Fibroblast of pulmonary artery (primary cell): Measurements from ENCODE around the gene IL33.

ENCODE experiments used
- DNase-seq: peaks from one replicate; pipeline ENCODE4 v3.0.0-alpha.2; 2010; ENCODE audit warnings: low read depth
- H3K4me3 ChIP-seq: replicated peaks from 2 replicates; pipeline ENCODE4 v1.5.1; 2011; ENCODE audit warnings: low read depth, mild to moderate bottlenecking, control low read depth, low read length, moderate library complexity
- TF ChIP-seq, protein P1 (sequence below): IDR thresholded peaks from 2 replicates; pipeline ENCODE4 v1.5.1; 2011; ENCODE audit warnings: mild to moderate bottlenecking, control low read depth, low read length, inconsistent platforms; ENCODE audit errors: missing control alignments

Gene IL33

DNA sequence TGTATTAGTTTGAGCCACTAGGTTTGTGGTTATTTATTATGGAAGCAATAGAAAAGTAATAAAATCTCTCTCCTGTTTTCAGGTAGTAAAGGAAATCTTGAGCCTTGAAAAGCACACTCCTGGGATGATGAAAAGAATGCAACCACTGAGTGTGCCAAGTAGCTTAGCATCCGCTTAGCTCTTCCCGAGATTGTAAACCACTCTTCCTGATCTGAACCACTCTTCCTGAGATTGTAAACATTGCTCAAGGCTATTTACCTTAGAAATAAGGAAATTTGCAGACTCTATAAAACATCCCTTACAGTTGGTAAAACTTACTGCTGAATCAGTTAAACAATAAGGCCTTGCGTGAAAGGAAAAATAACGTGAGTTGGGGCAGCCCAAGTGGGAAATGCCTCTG, 17.4 kb upstream of the IL33 start:
- TF ChIP-seq, protein P1, sequence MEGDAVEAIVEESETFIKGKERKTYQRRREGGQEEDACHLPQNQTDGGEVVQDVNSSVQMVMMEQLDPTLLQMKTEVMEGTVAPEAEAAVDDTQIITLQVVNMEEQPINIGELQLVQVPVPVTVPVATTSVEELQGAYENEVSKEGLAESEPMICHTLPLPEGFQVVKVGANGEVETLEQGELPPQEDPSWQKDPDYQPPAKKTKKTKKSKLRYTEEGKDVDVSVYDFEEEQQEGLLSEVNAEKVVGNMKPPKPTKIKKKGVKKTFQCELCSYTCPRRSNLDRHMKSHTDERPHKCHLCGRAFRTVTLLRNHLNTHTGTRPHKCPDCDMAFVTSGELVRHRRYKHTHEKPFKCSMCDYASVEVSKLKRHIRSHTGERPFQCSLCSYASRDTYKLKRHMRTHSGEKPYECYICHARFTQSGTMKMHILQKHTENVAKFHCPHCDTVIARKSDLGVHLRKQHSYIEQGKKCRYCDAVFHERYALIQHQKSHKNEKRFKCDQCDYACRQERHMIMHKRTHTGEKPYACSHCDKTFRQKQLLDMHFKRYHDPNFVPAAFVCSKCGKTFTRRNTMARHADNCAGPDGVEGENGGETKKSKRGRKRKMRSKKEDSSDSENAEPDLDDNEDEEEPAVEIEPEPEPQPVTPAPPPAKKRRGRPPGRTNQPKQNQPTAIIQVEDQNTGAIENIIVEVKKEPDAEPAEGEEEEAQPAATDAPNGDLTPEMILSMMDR, result no peak
- no peak overlapping the region for H3K4me3 ChIP-seq
- no peak for DNase-seq

DNA sequence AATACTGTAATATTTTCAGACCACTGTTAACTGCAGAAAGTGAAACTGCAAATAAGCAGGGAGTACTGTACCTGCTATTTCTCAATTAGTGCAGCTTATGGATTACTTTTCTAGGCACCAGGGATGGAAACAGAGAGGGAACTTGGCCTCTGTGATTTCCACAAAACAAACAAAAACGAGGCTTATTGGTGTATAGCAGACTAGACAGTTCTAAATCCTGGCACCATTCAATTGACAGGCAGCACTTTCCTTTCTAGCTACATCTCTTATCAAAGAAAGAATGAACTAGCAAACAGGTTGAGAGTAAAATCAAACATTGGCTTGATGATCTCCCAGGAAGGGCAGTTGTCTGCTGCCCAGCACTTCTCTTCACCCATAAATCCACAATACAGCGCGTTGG, 16.0 kb upstream of the IL33 start:
- no peak overlapping the region for H3K4me3 ChIP-seq
- DNase-seq, result no peak
- TF ChIP-seq, protein P1, result no peak

DNA sequence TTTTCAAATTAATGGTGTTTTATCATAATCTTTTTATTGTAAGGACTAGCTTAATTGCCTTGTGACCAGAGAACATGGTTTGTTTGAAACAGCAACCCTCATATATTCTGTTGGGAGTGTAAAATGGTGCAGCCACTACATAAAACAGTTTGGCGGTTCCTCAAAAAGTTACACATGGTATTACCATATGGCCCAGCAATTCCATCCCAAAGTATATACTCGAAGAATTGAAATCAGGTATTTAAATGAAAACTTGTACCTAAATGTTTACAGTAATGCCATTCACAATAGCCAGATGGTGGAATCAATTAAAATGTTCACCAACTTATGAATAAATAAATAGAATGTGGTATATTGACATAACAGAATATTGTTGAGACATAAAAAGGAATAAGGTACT, 14.8 kb upstream of the IL33 start:
- TF ChIP-seq, protein P1, result no peak
- DNase-seq, result no peak
- H3K4me3 ChIP-seq, result no peak overlapping the region

DNA sequence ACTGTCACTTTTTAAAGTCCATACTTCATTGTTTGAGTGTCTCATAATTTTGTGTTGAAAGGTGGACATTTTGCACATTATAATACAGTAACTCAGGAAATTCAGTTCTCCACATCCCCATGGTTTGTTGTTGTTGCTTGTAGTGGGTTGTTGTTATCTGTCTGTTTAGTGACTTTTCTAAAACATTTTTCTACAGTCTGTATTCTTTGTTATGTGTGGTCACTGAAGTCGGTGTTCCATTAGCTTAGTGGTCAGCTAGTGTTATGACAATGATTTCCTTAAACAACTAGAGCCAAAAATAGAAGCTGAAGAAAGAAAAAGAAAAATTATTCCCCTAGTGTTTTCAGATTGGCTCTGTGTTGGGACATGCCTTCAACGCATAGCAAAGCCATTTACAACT, 5.6 kb upstream of the IL33 start:
- H3K4me3 ChIP-seq, result no peak overlapping the region
- no peak for DNase-seq
- TF ChIP-seq, protein P1, result no peak

DNA sequence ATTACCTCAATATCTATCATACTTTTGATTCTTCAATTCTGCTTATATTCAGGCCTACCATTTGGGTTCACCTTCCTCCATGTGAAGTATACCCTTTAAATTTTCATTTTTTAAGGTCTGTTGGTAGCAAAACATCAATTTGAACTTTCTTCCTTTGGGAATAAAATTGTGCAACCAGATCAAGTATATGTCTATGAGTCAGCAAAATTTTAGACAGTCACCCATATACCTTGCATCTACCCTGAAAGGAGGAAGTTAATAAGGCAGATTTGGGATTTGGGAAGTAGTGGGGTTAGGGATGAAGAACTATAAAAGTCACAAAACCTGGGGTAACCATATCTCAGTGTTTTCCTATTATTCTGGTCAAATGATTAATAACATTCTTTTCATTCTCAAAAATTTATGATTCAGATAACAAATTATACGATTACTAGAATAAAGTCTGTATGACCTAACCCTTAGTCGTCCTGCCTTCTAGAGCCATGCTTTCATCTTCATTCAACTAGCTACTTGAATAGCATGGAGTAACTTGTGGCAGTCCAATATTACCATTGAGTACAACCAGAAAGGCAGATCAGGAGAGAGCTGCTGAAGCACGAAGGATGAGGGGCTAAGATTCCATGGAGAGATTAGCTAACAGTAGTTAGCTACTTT, 2.8 kb upstream of the IL33 start:
- peak; percentile 53 for DNase-seq
- TF ChIP-seq, protein P1, result no peak
- H3K4me3 ChIP-seq, result no peak overlapping the region

DNA sequence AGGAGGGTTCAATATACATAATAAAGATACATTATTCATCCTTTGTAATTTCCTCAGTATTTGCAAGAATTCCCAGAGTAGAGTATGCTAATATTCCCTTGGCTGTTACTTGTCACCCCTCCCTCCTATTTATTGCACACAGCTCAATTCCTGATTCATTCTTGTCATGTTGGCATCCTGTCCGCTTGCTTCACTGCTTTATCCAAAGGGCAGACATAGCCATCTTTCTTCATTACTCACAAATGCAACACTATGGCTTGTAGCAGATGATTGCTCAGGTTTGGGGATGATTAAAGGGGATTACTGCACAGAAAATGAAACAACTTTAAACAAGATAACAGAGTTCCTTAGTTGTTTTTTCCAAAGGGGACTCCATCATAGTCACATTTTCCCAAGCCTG, 1.2 kb upstream of the IL33 start:
- peak overlapping the region; percentile 80 for H3K4me3 ChIP-seq
- TF ChIP-seq, protein P1, result no peak
- peak; percentile 76 for DNase-seq

DNA sequence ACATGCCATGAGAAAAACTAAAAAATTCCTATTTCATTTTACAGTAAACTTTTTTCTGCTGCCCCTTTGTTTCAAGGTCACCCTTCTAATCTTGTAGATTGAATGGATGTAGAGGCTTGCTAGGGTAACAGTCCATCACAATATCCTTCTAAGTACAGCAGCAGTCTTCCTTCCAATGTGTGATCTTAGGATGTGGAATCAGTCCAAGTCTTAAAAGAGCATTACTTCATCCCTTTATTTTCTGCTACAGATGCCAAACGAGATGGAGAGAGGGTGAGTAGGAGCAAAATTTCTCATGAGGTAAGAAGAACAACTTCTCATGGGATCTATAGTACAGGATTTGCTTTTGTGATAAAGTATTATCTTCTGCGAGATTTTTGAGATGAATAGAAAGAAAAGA, 704 bp upstream of the IL33 start:
- TF ChIP-seq, protein P1, result no peak
- peak; percentile 89 for DNase-seq
- H3K4me3 ChIP-seq, result peak overlapping the region; percentile 80
